HG02571 (cell line): Measurements from ENCODE around the gene CHST4.
"Not testable (repeated sequence)": the region's sequence is repeated elsewhere in the genome, so short reads cannot be mapped to it uniquely, and the experiment has no call there.

Experiments
- ATAC-seq: cut with Tn5 transposase; IDR thresholded peaks from one replicate; pipeline ENCODE4 v1.9.1; 2021; ENCODE audit warnings: mild to moderate bottlenecking, moderate library complexity; ENCODE audit not compliant: unreplicated experiment

CHST4 gene

DNA sequence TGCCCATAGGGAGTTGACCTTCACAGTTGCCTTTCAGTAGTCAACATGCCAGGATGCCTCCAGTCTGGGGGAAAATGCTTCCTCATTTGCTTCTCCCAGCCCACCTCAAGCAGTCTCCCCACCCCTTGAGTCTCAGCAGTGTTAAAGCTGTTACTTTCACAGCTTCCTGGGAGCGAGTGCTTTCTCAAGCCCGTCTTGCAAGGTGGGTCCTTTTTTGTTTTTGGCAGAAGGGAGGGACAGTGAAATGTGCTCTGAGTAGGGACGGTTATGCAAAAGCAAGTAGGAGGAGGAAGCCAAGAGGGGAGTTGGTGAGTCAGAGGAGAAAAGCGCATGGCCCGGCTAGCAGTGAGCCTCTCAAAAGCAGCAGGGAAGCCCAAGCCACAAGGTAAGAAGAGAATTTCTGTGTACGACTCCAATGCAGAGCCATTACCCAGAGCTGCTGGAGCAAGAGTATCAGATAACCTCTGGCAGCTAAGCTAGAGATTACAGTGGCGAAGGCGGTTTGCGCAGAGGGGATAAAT is at the start of gene CHST4:
Gene CHST4, plus strand, starts transcription at position 316 of the 521 bp plus-strand sequence. CDS start 10,252 bp downstream, outside the sequence.
- no peak for ATAC-seq

DNA sequence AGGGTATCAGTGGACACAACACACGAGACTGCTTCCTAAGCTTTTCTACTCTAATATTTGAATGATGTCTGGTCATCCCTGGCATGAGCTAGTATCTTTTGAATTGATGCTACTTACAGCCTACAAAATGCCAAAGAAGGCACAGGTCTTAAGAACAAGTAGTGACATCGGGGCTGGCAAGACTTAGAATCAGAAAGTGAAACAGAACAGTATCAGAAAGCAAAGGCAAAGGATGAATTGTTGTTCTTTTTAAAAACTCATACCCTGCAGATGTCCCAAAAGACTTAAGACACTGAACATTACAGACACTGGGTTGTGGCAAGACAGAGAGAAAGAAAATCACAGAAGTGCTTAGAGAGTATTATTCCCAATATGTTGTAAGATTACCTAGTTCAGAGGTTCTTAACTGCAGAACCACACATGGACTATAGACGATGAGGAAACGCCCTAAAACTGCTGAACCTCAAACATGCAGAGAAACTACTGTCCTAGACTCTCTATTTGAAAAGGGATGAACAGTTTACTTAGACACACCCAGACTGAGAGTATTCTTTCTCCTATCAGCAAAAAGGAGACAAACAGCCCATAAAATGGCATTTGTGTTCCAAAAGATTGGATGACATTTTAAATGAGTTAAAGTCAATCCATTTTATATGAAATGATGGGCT is 49.6 kb upstream of the CHST4 start:
- no peak for ATAC-seq

DNA sequence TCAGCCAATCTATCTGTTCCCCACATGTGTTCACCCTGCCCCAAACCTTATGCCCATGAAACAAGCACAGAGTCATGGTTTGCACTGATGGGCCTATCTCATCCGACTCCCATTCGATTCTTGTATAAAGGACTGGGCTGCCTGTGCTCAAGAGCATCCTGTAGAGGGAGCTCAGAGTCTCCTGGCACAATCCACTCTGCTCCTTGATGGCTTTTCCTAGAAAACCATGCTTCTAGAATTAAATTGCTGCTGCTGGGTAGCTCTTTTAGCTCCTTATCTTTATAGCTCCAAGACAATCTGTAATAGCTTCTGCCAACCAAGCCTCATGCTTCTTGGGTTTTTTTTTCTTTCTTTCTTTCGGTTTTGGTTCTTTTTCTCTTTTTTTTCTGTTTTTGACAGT is 46.8 kb upstream of the CHST4 start:
- no peak for ATAC-seq

DNA sequence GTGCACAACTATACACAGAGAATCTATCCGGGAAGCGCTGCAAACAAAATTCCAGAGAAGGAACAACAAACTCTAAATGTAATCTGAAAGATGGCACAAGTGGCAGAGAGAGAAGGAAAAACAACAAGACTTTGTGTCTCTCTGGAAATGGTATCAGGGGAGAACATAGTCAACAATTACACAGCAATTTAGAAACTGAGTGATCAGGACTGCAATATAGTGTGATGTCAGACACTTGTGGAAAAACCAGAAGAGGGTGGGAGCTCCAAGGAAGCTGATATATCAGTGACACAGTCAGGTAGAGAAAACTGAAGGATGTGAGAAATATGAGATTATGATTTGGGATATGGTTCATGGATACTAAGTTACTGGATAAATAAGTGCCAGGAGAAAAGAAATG is 45.3 kb upstream of the CHST4 start:
- ATAC-seq: no peak

DNA sequence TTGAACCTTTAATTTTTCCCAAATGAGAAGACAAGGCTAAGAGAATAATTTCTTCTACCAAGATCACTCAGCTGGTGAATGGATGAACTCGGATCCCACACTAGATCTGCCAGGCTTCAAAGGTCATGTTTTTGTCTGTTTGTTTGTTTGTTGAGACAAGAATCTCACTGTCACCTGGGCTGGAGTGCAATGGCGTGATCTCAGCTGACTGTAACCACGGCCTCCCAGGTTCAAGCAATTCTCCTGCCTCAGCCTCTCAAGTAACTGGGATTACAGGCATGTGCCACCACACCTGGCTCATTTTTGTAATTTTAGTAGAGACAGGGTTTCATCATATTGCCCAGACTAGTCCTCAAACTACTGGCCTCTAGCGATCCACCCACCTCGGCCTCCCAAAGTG is 43.7 kb upstream of the CHST4 start:
- ATAC-seq: no peak

DNA sequence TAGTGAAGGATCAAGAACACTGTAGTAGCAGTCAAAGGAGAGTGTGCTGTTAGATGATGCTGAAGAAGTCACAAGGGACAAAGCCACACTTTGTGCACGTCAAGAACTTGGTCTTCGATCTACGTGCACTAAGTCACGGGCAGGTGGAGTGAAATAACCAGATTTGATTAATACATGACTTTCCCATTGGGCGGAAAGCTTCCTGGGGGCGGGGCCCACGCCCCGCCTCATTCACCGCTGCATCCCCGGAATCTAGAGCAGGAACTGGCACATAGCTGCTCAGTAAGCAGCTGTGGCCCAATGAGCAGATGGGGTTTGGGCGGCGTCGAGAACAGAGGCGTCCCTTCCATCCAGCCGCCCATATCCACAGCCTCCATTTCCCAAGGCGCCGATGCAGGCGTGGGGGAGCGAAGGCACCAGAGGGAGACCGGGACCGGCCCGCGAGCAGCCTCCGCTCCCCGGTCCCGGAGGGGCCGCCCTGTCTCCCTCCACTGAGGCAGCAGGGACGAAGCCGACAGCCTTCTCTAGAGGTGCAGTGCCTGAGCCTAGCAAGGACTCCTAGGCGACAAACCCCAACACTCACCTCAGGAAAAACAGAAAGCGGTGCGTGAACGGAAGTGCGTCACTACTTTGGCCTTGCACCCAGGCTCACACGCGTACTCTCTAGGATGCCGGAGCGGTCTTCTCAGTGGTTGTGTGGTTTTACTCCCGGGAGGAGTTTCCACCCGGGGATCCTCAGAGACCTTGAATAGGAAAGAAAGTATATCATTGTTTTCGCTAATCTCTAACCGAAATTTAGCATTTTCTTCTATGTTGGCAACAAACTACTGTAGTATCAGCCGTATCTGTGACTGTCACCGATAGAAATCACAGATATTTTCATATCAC is 42.0 kb upstream of the CHST4 start:
- peak; percentile 85 for ATAC-seq

DNA sequence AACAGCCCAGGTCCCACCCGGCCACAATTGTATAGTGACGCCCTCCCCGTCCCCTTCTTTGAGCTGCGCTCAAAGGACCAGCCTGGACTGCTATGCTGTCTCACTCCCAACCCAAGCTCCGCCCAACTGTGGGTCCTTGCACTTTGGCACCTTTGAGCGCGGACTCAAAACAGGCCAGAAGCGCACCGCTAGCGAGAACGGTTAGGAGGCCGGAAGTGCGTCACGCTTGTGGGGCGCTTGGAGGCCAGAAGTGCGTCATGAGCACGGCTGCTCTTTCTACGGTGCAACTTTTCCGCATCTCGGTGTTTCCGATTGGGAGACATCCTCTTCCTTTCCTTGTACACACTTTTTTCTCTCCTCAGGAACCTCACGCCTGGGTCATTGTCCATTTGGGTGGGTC is 37.1 kb upstream of the CHST4 start, which contains the start of gene ZNF19:
Gene ZNF19, minus strand, starts transcription at position 203 of the 400 bp plus-strand sequence. CDS start 7,210 bp downstream, outside the sequence.
- no peak for ATAC-seq

DNA sequence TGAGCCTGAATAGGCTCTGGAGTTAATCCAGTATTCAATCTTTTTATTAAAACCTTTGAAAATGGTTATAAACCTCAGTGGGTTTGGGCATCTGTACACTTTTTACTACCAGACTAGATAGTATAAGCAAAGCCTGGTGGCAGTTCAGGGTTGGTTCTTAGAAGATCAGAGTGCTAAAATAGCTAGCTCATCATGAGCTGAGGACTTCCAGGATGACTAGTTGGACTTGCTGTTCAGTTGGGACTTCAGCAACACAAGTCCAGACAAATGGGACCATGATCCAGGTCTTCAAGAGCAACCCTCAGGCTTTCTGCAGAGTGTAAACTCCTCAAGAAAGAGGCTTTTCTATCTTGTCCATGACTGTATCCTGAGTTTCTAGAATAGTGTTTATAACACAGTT is 35.9 kb upstream of the CHST4 start:
- no peak for ATAC-seq

DNA sequence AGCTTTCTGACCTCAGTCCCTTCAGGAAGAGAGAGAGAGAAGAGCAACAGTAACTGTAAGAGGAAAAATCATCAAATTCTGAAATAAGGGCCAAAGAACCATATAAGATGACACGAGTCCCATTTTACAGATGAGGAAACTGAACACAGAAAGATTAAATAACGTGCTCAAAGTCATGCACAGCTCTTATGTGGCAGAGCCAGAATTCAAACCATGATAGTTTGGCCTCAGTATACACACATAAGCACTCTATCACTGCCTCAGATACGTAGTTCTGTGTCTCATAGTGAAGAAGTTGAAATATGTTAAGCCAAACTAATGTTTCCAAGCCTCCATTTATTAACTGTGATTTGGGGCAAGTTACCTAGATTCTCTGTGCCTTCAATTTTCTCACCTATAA is 35.2 kb upstream of the CHST4 start:
- ATAC-seq: no peak

DNA sequence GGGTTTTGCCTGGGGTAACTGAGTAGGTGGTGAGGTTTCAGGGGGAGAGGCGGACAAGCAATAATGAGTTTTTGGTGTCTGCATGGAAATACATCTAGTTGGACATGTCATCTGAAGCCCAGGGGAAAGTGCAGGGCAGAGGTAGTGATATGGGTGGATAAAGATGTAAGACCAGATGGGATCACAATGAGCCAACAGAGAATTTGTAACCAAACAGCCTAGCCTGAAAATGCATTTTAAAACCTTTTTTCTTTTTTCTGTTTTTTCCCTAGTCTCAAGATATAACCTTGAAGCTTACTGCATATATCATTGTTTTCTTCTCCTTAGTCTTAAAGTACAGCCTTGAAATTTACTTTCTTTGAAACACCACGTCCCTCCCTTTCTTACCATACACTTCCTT is 33.4 kb upstream of the CHST4 start:
- no peak for ATAC-seq

DNA sequence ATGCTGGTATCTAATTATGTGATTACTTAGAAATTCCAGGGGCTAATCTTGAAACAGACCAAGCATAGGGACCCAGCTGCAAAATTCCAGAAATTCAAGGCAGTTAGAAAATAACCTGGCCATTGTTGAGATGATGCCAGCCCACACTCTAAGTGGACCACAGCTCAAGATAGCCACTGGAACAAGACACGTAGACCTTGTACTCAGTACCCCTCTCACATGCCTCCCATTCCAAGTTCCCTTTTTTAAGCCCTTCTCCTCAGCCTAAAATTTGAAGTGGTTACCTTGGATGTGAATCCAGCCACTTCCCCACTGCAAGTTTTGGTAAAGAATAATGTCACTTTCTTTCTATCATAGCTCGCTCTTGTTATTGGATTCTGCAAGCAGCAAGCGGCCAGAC is 33.0 kb upstream of the CHST4 start:
- no peak for ATAC-seq

DNA sequence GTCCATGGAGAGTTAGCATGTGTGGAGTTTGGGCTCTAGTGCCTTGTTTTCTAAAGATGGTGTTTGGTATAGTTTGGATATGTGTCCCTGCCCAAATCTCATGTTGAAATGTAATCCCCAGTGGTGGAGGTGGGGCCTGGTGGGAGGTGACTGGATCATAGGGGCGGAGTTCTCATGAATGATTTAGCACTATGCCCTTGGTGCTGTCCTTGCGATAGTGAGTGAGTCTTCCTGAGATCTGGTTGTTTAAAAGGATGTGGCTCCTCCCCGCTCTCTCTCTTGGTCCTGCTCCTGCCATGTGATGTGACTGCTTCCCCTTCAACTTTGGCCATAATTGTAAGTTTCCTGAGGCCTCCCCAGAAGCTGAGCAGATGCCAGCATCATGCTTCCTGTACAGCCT is 28.2 kb upstream of the CHST4 start:
- no peak for ATAC-seq

DNA sequence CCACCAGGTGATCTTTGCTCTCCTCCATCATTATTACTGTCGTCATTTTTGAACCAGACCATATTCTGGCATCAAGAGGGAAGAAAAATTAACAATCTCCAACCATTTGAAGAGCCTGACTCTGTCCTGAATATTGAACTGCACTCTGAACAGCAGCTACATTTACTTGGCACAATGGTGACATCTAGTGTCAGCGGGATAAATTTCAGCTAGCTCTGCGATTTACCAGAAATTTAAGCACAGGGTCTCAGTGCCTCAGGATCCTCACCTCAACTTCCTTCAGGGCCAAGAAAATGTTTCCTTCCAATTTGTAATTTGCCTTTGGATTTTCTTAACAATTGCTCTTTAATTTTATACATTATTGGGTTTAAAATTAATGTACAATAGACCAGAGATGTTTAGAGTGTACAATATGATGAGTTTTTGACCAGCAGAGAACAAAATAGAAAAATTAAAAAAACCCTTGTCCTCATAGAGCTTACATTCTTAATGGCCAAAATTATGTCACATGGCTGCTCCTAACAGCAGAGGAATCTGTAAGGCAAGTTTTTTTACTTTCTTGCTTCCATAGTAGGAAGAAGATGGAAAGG is 26.4 kb upstream of the CHST4 start:
- no peak for ATAC-seq

DNA sequence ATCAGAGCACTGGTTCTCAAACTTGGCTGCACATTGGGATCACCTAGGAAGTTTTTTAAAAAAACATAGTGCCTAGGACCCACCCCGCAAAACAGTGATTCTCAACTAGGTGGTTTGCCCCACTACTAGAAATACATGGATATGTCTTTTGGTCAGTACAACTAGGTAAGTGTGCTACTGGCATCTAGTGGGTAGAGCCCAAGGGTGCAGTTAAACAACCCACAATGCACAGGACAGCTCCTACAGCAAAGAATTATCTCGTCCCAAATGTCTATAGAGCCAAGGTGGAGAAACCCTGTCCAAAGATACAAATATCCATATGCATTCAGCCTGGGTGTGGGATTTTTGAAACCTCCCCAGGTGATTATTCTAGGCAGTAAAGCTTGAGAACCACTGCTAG is 25.3 kb upstream of the CHST4 start:
- ATAC-seq: no peak

DNA sequence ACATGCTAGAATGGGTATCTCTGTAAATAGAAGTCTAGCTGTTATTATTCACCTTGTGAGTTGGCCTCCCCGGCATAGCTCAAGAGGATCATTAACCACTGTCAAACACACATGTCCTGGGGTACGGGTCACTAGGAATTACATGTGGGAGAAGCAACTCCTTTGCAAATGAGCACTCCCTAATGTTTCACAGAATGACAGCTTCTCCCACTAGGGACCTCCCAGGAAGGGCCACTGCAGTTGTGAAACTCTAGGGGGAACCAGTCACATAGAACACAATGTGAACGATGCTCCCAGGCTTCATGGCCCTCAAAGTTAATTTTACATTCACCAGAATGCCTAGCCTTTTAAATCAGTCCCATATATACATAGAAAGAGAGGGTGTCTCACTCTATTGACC is 24.7 kb upstream of the CHST4 start:
- ATAC-seq: no peak

DNA sequence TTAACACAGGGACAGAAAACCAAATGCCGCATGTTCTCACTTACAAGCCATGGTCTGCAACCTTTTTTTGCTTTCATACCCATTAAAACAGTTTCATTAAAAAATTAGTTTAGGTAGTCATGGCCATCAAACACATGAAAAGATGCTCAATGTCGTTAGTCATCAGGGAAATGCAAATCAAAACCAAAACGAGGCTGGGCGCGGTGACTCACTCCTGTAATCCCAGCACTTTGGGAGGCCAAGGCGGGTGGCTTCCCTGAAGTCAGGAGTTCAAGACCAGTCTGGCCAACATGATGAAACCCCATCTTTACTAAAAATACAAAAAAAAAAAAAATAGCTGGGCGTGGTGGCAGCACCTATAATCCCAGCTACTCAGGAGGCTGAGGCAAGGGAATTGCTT is 22.2 kb upstream of the CHST4 start:
- ATAC-seq: not testable (repeated sequence)

DNA sequence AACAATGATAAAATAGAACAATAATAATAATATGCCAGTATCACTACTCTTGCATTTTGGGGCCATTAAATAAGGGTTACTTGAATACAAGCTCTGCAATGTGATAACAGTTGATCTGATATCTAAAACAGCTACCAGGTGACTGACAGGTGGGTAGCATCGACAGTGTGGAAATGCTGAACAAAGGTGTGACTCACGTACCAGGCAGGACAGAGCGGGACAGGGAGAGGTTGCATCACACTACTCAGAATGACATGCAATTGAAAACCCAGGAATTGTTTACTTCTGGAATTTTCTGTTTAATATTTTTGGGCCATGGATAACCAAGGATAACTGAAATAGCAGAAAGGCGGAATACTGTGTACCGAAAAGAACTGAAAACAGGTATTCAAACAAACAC is 21.3 kb upstream of the CHST4 start:
- ATAC-seq: no peak

DNA sequence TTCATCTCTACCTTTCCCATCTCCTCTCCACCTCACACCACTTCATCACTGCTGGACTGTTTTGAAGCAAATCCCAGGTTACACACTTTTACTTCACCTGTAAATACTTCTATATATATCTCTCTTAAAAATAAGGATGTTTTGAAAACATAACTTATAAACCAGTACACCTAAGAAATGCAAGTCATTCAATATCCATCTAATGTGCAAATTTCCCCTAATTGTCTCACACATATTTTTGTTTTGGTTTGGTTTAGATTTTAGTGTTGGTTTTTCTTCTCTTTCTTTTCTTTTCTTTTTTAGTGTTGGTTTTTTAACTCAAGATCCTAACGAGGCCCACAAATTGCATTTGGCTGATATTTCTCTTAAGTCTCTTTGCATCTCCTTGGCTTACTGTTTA is 19.2 kb upstream of the CHST4 start:
- ATAC-seq: no peak

DNA sequence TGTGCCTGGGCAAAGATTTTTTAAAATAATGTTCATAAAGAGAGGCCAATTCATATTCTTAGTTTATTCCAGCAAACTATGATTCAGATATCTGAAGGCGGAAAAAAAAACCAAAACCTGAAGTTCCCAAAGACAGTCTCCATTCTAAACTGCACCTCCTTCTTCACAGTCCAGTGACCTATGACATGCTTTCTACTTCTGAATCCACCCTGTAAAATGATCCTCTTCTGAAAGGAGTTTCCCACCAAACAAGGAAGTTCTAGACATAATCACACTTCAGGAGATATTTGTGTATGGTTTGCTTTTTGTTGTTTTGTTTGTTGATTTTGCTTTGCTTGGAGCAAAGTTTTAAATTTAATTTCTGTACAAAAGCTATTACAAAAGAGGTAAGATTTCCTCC is 12.9 kb upstream of the CHST4 start:
- ATAC-seq: no peak

DNA sequence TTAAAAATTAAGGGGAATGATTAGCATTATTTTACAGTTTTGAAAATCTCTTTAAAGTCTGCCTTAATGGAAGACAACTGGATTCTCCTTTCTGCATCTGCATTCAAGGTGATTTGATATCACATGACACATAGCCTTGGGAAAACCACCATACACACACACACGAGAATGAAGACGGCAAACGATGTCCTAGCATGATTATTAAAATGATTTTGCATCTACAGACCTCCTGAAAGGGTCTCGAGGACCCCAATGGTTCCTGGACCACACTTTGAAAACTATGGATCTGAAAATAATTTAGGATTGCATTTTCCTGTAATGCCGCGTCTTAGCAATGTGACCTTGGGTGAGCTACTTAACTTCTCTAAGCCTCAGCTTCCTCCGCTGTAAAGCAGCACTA is 11.8 kb upstream of the CHST4 start:
- no peak for ATAC-seq

DNA sequence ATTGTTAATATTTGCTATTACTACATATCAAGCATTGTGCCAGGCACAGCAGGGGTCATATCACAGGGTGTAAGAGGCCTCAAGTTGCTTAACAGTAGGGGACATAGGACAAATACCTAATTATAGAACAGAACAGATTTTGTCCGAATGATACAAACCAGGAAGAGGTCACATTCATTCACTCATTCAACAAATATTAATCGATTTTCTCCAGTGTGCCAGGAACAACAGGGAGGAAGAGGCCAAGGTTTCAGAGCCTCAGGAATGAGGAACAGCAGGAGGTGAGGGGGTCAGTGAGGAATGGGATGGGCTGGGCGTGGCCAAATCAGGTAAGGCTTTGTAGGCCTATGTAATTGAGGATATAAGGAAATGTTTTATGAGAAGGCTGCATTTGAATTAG is 11.2 kb upstream of the CHST4 start:
- ATAC-seq: no peak

DNA sequence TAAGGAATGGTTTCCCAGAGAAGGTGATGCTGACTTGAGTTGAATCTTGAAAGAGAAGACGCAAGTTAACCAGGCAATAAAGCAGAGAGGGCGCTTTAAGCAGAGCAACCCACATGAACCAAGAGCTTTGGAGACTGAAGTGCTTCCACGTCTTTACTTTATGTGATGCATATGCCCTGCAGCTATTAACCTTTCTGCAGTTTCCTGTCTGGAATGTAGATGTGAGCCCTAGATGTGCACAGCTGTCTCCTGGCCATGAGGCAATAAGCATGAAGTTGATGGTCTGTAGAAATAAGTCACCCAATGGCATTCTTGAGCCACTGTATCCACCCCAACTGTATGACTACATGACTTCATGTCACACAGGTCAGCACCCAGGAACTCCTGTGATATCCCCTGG is 5.7 kb upstream of the CHST4 start:
- ATAC-seq: no peak
